Neural progenitor cell (in vitro differentiated cells): ENCODE measurements around the gene MYCBP. TPM values are rescaled to one million over a fixed set of nuclear protein-coding genes. Genes with fewer than 3 reads are reported as not detected.
"Not testable (repeated sequence)": the region's sequence is repeated elsewhere in the genome, so short reads cannot be mapped to it uniquely, and the experiment has no call there.

Source experiments
- DNase-seq: peaks from one replicate; pipeline ENCODE4 v3.0.0-alpha.2; 2016; ENCODE audit warnings: low spot score
- H2AFZ ChIP-seq: fragments of 200-600 bp; sonication (generic); replicated peaks from 2 replicates; pipeline ENCODE4 v1.6.1; 2016; ENCODE audit warnings: antibody characterized with exemption
- H3F3A ChIP-seq: fragments of 200-600 bp; sonication (generic); 2 replicates; pipeline ENCODE4 v1.6.1; 2016; ENCODE audit warnings: antibody characterized with exemption, low read depth
- H3K27ac ChIP-seq: fragments of 200-600 bp; sonication (generic); 2 replicates; pipeline ENCODE4 v1.5.1; 2016; ENCODE audit warnings: mild to moderate bottlenecking
- H3K27me3 ChIP-seq: fragments of 200-600 bp; sonication (generic); 2 replicates; pipeline ENCODE4 v1.6.1; 2016; ENCODE audit warnings: mild to moderate bottlenecking, moderate library complexity
- H3K36me3 ChIP-seq: fragments of 200-600 bp; sonication (generic); 2 replicates; pipeline ENCODE4 v1.5.1; 2016
- H3K4me1 ChIP-seq: fragments of 200-600 bp; sonication (generic); 2 replicates; pipeline ENCODE4 v1.6.1; 2016; ENCODE audit warnings: mixed run types
- H3K4me2 ChIP-seq: fragments of 200-600 bp; sonication (generic); 2 replicates; pipeline ENCODE4 v1.6.1; 2016
- H3K4me3 ChIP-seq: fragments of 200-600 bp; sonication (generic); 2 replicates; pipeline ENCODE4 v1.5.1; 2016
- H3K79me2 ChIP-seq: fragments of 200-600 bp; sonication (generic); 2 replicates; pipeline ENCODE4 v1.6.1; 2016; ENCODE audit warnings: low read depth
- H3K9ac ChIP-seq: fragments of 200-600 bp; sonication (generic); 2 replicates; pipeline ENCODE4 v1.6.1; 2016
- H3K9me3 ChIP-seq: fragments of 200-600 bp; sonication (generic); 2 replicates; pipeline ENCODE4 v1.5.1; 2016; ENCODE audit warnings: low read depth
- H4K20me1 ChIP-seq: fragments of 200-600 bp; sonication (generic); 2 replicates; pipeline ENCODE4 v1.6.1; 2016; ENCODE audit warnings: low read depth
- H3K27ac Mint-ChIP-seq: 3 replicates; pipeline ENCODE4 v1.8.0; 2021; ENCODE audit warnings: mixed read lengths
- H3K27me3 Mint-ChIP-seq: 2 replicates; pipeline ENCODE4 v1.8.0; 2022; ENCODE audit warnings: low read depth, mild to moderate bottlenecking, inconsistent platforms, moderate library complexity, mixed read lengths; ENCODE audit not compliant: insufficient read depth
- H3K36me3 Mint-ChIP-seq: 3 replicates; pipeline ENCODE4 v1.8.0; 2021; ENCODE audit warnings: mixed read lengths
- H3K4me1 Mint-ChIP-seq: 3 replicates; pipeline ENCODE4 v1.8.0; 2021; ENCODE audit warnings: mixed read lengths
- H3K4me3 Mint-ChIP-seq: 3 replicates; pipeline ENCODE4 v1.8.0; 2021; ENCODE audit warnings: mild to moderate bottlenecking, moderate library complexity, mixed read lengths
- H3K9me3 Mint-ChIP-seq: 3 replicates; pipeline ENCODE4 v1.8.0; 2020; ENCODE audit warnings: mixed read lengths
- CTCF ChIP-seq: fragments of 200-600 bp; sonication (generic); IDR thresholded peaks from 2 replicates; pipeline ENCODE4 v1.5.1; 2017; ENCODE audit warnings: antibody characterized with exemption, mild to moderate bottlenecking
- EZH2 ChIP-seq: fragments of 200-600 bp; sonication (generic); IDR thresholded peaks from 2 replicates; pipeline ENCODE4 v1.6.1; 2017; ENCODE audit warnings: antibody characterized with exemption, mild to moderate bottlenecking, moderate library complexity
- EZH2phosphoT487 ChIP-seq: fragments of 200-600 bp; sonication (generic); IDR thresholded peaks from 2 replicates; pipeline ENCODE4 v1.6.1; 2017; ENCODE audit warnings: antibody characterized with exemption
- total RNA-seq: library from RNA; depleted of rRNA; stranded (reverse); fragments of >200 nt; gene quantifications from 2 replicates; pipeline ENCODE4 v1.2.3, GENCODE V29; 2015; ENCODE audit warnings: low replicate concordance

Gene MYCBP
- total RNA-seq, 1 donor from 2014 or later, result 36.5 TPM

- Mint-ChIP-seq H3K9me3 (no peaks in the 10 kb centered on the region), H3K27ac (no peak overlapping the region), H3K27me3 (peaks cover 2% of the 10 kb centered on the region), H3K4me1 (peaks cover 4% of the 10 kb centered on the region), H3K36me3 (no peaks in the 10 kb centered on the region), H3K4me3 (no peak overlapping the region)
- Histone ChIP-seq H3K36me3 (no peaks in the 10 kb centered on the region), H4K20me1 (no peaks in the 10 kb centered on the region), H3K4me2 (no peak overlapping the region), H3K79me2 (no peaks in the 10 kb centered on the region), H3K9ac (no peak overlapping the region), H3K9me3 (no peaks in the 10 kb centered on the region), H3K4me1 (no peaks in the 10 kb centered on the region), H3F3A (no peaks in the 10 kb centered on the region), H3K27ac (no peak overlapping the region), H3K4me3 (no peak overlapping the region), H2AFZ (no peak overlapping the region), H3K27me3 (no peaks in the 10 kb centered on the region)
- no peak for DNase-seq
- TF ChIP-seq EZH2, result no peak
- TF ChIP-seq CTCF, result no peak
These were observed 44.6 kb upstream of the MYCBP start for GRCh38 chr1:38917772-38918171.

GRCh38 chr1:38917337-38917736 is 44.2 kb upstream of the MYCBP start:
- TF ChIP-seq CTCF, result no peak
- TF ChIP-seq EZH2, result no peak
- TF ChIP-seq EZH2phosphoT487, result no peak
- H4K20me1 ChIP-seq, result no peaks in the 10 kb centered on the region
- no peaks in the 10 kb centered on the region for H3K79me2 ChIP-seq
- no peak overlapping the region for H3K27ac Mint-ChIP-seq
- no peak overlapping the region for H3K27ac ChIP-seq
- H3K9ac ChIP-seq, result no peak overlapping the region
- no peak overlapping the region for H3K4me3 ChIP-seq
- H2AFZ ChIP-seq, result no peak overlapping the region
- H3K4me1 Mint-ChIP-seq, result peaks cover 4% of the 10 kb centered on the region
- H3K4me3 Mint-ChIP-seq, result no peak overlapping the region
- H3K4me2 ChIP-seq, result no peak overlapping the region
- H3K9me3 ChIP-seq, result no peaks in the 10 kb centered on the region
- H3K4me1 ChIP-seq, result no peaks in the 10 kb centered on the region
- no peaks in the 10 kb centered on the region for H3F3A ChIP-seq
- H3K36me3 ChIP-seq, result no peaks in the 10 kb centered on the region
- peaks cover 2% of the 10 kb centered on the region for H3K27me3 Mint-ChIP-seq
- no peaks in the 10 kb centered on the region for H3K9me3 Mint-ChIP-seq
- DNase-seq, result no peak
- H3K27me3 ChIP-seq, result no peaks in the 10 kb centered on the region
- no peaks in the 10 kb centered on the region for H3K36me3 Mint-ChIP-seq

GRCh38 chr1:38915352-38915948 is 42.3 kb upstream of the MYCBP start:
- Histone ChIP-seq H4K20me1 (no peaks in the 10 kb centered on the region), H3K27ac (no peak overlapping the region), H3K4me2 (no peak overlapping the region), H3K79me2 (no peaks in the 10 kb centered on the region), H3K4me1 (no peaks in the 10 kb centered on the region), H3F3A (no peaks in the 10 kb centered on the region), H3K27me3 (no peaks in the 10 kb centered on the region), H2AFZ (no peak overlapping the region), H3K36me3 (no peaks in the 10 kb centered on the region), H3K4me3 (no peak overlapping the region), H3K9ac (no peak overlapping the region), H3K9me3 (no peaks in the 10 kb centered on the region)
- no peaks in the 10 kb centered on the region for H3K9me3 Mint-ChIP-seq
- no peaks in the 10 kb centered on the region for H3K36me3 Mint-ChIP-seq
- TF ChIP-seq EZH2phosphoT487 (no peak), EZH2 (no peak), CTCF (no peak)
- no peak overlapping the region for H3K4me3 Mint-ChIP-seq
- H3K27ac Mint-ChIP-seq, result no peak overlapping the region
- peaks cover 2% of the 10 kb centered on the region for H3K27me3 Mint-ChIP-seq
- no peak for DNase-seq
- peaks cover 4% of the 10 kb centered on the region for H3K4me1 Mint-ChIP-seq

- H4K20me1 ChIP-seq, DNase-seq, H3K27me3 ChIP-seq, H3K9ac ChIP-seq, H3K4me2 ChIP-seq, H3K79me2 ChIP-seq, H3K27ac ChIP-seq, H3F3A ChIP-seq, H3K36me3 ChIP-seq, H3K4me1 ChIP-seq, H3K36me3 Mint-ChIP-seq, H2AFZ ChIP-seq, H3K27ac Mint-ChIP-seq, H3K4me1 Mint-ChIP-seq, H3K4me3 ChIP-seq, H3K9me3 ChIP-seq, H3K4me3 Mint-ChIP-seq, H3K27me3 Mint-ChIP-seq, H3K9me3 Mint-ChIP-seq: not testable (repeated sequence)
These were observed 41.8 kb upstream of the MYCBP start for GRCh38 chr1:38914908-38915307.
